Stimulated activated naive B cell treated with anti-CD40 and anti-IgM and Interleukin-4, amounts not matched to agents 10 μg/mL and 1 μg/mL and 100 μg/mL, for 72 hours (primary cell): ENCODE measurements around the gene YWHAG.
A peak's percentile ranks its signal among the peaks of the same experiment; 100 is the strongest.
"Not testable (repeated sequence)": the region's sequence is repeated elsewhere in the genome, so short reads cannot be mapped to it uniquely, and the experiment has no call there.

Source experiments
- ATAC-seq, 2 donors: fragments of 150-1000 bp; cut with Tn5 transposase; replicated peaks; 2 replicates each; pipeline ENCODE4 v1.10.0; 2021; ENCODE audit warnings: moderate library complexity in 1 of 2
- DNase-seq: peaks from one replicate; pipeline ENCODE4 v3.0.0; 2021
- H3K27ac Mint-ChIP-seq: one replicate; pipeline ENCODE4 v1.8.0; 2022; ENCODE audit warnings: mild to moderate bottlenecking, mixed read lengths
- H3K27me3 Mint-ChIP-seq, 2 donors: one replicate each; pipeline ENCODE4 v1.8.0; 2022; ENCODE audit warnings: mixed read lengths in 2 of 2
- H3K36me3 Mint-ChIP-seq, 2 donors: one replicate each; pipeline ENCODE4 v1.8.0; 2022; ENCODE audit warnings: mixed read lengths in 2 of 2, mild to moderate bottlenecking in 1 of 2
- H3K4me1 Mint-ChIP-seq, 2 donors: one replicate each; pipeline ENCODE4 v1.8.0; 2022; ENCODE audit warnings: mixed read lengths in 2 of 2, mild to moderate bottlenecking in 1 of 2
- H3K4me3 Mint-ChIP-seq, 2 donors: one replicate each; pipeline ENCODE4 v1.8.0; 2022; ENCODE audit warnings: mild to moderate bottlenecking in 2 of 2, mixed read lengths in 2 of 2, moderate library complexity in 1 of 2
- H3K9me3 Mint-ChIP-seq, 2 donors: one replicate each; pipeline ENCODE4 v1.8.0; 2022; ENCODE audit warnings: mixed read lengths in 2 of 2, mild to moderate bottlenecking in 1 of 2

The YWHAG gene

GRCh38 chr7:76330673-76331072, 28.1 kb downstream of the YWHAG start:
- ATAC-seq (no peak), DNase-seq (no peak)
- no peak overlapping the region for H3K4me3 Mint-ChIP-seq
- H3K9me3 Mint-ChIP-seq, result no peaks in the 10 kb centered on the region
- H3K4me1 Mint-ChIP-seq, result peaks cover 27 to 45% of the 10 kb centered on the region in 2 donors
- H3K36me3 Mint-ChIP-seq, result peaks cover 34 to 48% of the 10 kb centered on the region in 2 donors
- no peak overlapping the region for H3K27ac Mint-ChIP-seq
- H3K27me3 Mint-ChIP-seq, result no peaks in the 10 kb centered on the region

DNA sequence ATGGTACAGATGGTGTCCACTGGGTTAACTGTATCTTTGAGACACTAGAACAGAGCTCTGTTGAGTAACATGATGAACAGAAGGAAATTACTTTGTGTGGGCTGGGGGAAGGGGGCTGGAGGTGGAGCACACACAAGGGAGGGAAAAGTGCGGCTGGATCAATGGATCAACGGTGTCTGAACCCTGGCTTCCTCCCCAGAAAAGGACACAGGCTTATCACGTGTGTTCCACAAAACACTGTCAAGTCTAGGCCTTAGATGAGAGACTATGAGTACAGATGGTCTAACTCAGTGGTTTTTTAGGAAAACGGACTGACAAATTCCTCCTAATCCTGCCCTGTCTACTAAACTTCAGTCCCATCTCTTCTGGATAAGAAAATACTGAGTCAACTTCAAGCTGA, 28.5 kb downstream of the YWHAG start:
- no peak for ATAC-seq
- Mint-ChIP-seq H3K27ac (no peak overlapping the region), H3K4me1 (peaks cover 27 to 44% of the 10 kb centered on the region in 2 donors), H3K36me3 (peaks cover 34 to 48% of the 10 kb centered on the region in 2 donors), H3K4me3 (no peak overlapping the region), H3K27me3 (no peaks in the 10 kb centered on the region), H3K9me3 (no peaks in the 10 kb centered on the region)
- DNase-seq, result no peak

- Mint-ChIP-seq H3K27me3 (no peaks in the 10 kb centered on the region), H3K4me3 (no peak overlapping the region), H3K4me1 (peaks cover 27 to 44% of the 10 kb centered on the region in 2 donors), H3K9me3 (no peaks in the 10 kb centered on the region), H3K36me3 (peaks cover 34 to 51% of the 10 kb centered on the region in 2 donors), H3K27ac (peak overlapping the region; percentile 61)
- DNase-seq, result no peak
- ATAC-seq, result no peak
These were observed 29.3 kb downstream of the YWHAG start for GRCh38 chr7:76329479-76329878.

GRCh38 chr7:76328389-76328788, 30.4 kb downstream of the YWHAG start:
- Mint-ChIP-seq H3K9me3 (no peaks in the 10 kb centered on the region), H3K36me3 (peaks cover 31 to 49% of the 10 kb centered on the region in 2 donors), H3K4me3 (no peak overlapping the region), H3K27me3 (no peaks in the 10 kb centered on the region), H3K4me1 (peaks cover 23 to 39% of the 10 kb centered on the region in 2 donors), H3K27ac (peak overlapping the region; percentile 77)
- DNase-seq (no peak), ATAC-seq (no peak)

GRCh38 chr7:76327610-76328009, 31.2 kb downstream of the YWHAG start:
- Mint-ChIP-seq H3K27ac (peak overlapping the region; percentile 77), H3K27me3 (no peaks in the 10 kb centered on the region), H3K4me1 (peaks cover 21 to 31% of the 10 kb centered on the region in 2 donors), H3K4me3 (no peak overlapping the region), H3K9me3 (no peaks in the 10 kb centered on the region), H3K36me3 (peaks cover 30 to 51% of the 10 kb centered on the region in 2 donors)
- no peak for DNase-seq
- peak; percentile 42 to 75 for ATAC-seq

- Mint-ChIP-seq H3K27ac (peak overlapping the region; percentile 1), H3K4me1 (peaks cover 16 to 25% of the 10 kb centered on the region in 2 donors), H3K36me3 (peaks cover 33 to 49% of the 10 kb centered on the region in 2 donors), H3K9me3 (no peaks in the 10 kb centered on the region), H3K27me3 (no peaks in the 10 kb centered on the region), H3K4me3 (no peak overlapping the region)
- ATAC-seq, result no peak
- no peak for DNase-seq
These were observed 32.1 kb downstream of the YWHAG start for GRCh38 chr7:76326646-76327233.

GRCh38 chr7:76325811-76326210, 33.0 kb downstream of the YWHAG start:
- no peaks in the 10 kb centered on the region for H3K9me3 Mint-ChIP-seq
- H3K27ac Mint-ChIP-seq, result no peak overlapping the region
- DNase-seq (no peak), ATAC-seq (no peak)
- no peaks in the 10 kb centered on the region for H3K27me3 Mint-ChIP-seq
- peaks cover 16 to 25% of the 10 kb centered on the region in 2 donors for H3K4me1 Mint-ChIP-seq
- peaks cover 34 to 54% of the 10 kb centered on the region in 2 donors for H3K36me3 Mint-ChIP-seq
- H3K4me3 Mint-ChIP-seq, result no peak overlapping the region

DNA sequence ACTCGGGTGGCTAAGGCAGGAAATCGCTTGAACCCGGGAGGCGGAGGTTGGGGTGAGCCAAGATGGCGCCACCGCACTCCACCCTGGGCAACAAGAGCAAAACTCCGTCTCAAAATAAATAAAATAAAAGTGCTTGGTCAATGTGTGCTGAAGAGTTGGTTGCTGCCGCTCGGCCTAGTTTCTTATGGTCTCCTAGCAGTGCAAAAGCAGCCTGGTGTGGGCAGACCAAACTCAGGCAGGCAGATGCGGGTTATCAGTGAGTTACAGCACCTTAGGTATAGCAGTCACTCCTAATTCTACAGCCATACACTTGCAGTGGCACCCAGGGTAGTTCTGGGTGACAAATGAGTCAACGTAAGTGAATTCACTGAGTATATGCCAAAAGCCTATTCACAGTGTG, 33.7 kb downstream of the YWHAG start:
- no peak overlapping the region for H3K27ac Mint-ChIP-seq
- no peaks in the 10 kb centered on the region for H3K9me3 Mint-ChIP-seq
- ATAC-seq, result no peak
- H3K4me1 Mint-ChIP-seq, result peaks cover 14 to 25% of the 10 kb centered on the region in 2 donors
- no peaks in the 10 kb centered on the region for H3K27me3 Mint-ChIP-seq
- DNase-seq, result no peak
- H3K4me3 Mint-ChIP-seq, result no peak overlapping the region
- H3K36me3 Mint-ChIP-seq, result peaks cover 33 to 58% of the 10 kb centered on the region in 2 donors

GRCh38 chr7:76318488-76319353, 40.1 kb downstream of the YWHAG start:
- Mint-ChIP-seq H3K27ac (peak overlapping the region; percentile 98), H3K4me1 (peaks cover 23 to 44% of the 10 kb centered on the region in 2 donors), H3K27me3 (no peaks in the 10 kb centered on the region), H3K4me3 (peak overlapping the region; percentile 93 to 94), H3K36me3 (peaks cover 7 to 20% of the 10 kb centered on the region in 2 donors), H3K9me3 (no peaks in the 10 kb centered on the region)
- peak; percentile 70 for ATAC-seq
- peak; percentile 77 for DNase-seq

DNA sequence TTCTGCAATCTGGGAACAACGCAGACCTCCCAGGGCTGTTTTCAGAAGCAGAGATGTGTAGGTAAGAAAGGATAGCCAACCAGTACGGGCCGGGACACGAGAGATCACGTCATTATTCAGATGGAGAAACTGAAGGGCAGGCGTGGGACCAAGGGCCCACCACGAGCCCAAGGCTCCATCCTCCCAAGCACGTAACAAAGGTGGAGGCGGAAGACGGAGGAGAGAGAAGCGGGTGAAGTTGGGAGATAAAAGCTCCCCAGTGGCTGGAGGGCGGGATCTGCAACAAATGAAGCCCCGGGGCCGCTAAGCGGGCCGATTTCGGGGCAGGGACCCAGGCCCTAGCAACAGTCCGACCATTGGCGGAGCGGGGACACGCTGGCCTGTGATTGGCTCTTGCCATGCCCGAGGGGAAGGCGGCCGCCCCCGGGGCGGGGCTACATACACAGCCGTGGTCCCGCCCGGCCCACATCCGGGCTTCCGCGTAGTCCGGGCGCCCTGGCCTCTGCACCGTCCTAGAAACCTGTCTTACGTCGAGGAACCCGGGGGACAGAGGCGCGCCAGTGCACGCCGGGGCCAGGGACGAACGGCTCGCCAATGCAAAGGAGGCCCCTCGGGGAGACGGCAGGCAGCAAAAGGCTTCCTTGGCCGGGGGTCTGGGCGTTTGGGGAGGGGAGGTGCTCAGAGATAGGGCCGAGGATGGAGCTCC, 40.9 kb downstream of the YWHAG start:
- ATAC-seq, result peak; percentile 91 to 95
- Mint-ChIP-seq H3K27ac (peak overlapping the region; percentile 98), H3K4me3 (peak overlapping the region; percentile 93 to 94), H3K4me1 (peaks cover 23 to 44% of the 10 kb centered on the region in 2 donors), H3K27me3 (no peaks in the 10 kb centered on the region), H3K36me3 (peaks cover 7 to 18% of the 10 kb centered on the region in 2 donors), H3K9me3 (no peaks in the 10 kb centered on the region)
- peak; percentile 94 for DNase-seq

DNA sequence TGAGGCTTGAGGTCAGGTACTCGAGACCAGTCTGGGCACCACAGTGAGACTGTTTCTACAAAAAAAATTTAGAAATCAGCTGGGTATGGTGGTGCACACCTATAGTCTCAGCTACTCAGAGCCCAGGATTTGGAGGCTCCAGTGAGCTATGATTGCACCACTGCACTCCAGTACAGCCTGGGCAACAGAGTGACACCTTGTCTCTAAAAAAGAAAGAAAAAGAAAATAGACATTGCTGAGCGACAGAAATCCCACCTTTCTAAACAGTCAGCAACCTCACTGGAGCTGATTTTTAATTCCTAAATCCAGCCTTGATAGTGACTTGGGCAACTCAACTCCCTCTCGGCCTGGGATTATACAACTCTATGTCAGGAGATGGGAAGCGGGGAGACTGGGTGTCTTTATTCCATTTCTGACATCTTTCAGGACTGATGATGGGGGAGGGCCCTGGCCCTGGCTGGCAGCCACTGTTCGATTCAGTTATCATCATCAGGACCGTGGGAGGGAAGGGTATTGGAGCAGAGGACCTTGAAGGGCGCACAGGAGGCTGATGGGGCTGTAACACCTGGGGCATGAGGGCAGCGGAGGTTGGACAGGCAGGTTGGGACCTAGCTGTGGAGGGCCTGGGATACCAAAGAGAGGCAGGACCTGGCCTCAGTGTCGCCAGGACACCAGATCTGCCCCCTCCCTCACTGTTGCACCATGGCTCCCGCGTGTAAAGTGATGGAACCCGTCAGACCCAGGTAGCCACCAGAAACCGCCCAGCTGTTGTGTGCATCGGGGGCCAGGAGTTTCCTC, 41.6 kb downstream of the YWHAG start:
- Mint-ChIP-seq H3K36me3 (peaks cover 7 to 14% of the 10 kb centered on the region in 2 donors), H3K27me3 (no peaks in the 10 kb centered on the region), H3K4me1 (peaks cover 23 to 44% of the 10 kb centered on the region in 2 donors), H3K9me3 (no peaks in the 10 kb centered on the region), H3K27ac (peak overlapping the region; percentile 98), H3K4me3 (peak overlapping the region; percentile 93 to 94)
- DNase-seq (no peak), ATAC-seq (no peak)

DNA sequence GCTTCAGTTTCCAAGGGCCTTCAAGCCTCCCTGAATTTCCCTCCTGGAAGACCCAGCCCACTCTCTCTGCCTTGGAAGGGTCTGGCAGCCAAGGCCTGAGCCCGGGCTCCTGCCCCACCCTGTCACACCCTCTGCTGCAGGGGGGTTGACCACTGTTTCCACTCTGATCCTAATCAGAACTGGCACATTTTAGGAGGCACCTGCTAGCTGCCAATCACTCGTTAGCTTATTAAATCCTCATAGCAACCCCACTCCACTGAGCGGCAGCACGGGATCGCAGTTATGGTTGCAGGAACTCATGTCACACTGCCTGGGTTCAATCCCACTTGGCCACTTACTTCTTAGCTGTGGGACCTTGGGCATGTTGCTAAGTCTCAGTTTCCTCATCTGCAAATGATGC, 43.4 kb downstream of the YWHAG start:
- no peak overlapping the region for H3K4me3 Mint-ChIP-seq
- H3K9me3 Mint-ChIP-seq, result no peaks in the 10 kb centered on the region
- peaks cover 2 to 3% of the 10 kb centered on the region in 2 donors for H3K36me3 Mint-ChIP-seq
- no peak for ATAC-seq
- peaks cover 23 to 42% of the 10 kb centered on the region in 2 donors for H3K4me1 Mint-ChIP-seq
- H3K27ac Mint-ChIP-seq, result no peak overlapping the region
- DNase-seq, result no peak
- H3K27me3 Mint-ChIP-seq, result no peaks in the 10 kb centered on the region

DNA sequence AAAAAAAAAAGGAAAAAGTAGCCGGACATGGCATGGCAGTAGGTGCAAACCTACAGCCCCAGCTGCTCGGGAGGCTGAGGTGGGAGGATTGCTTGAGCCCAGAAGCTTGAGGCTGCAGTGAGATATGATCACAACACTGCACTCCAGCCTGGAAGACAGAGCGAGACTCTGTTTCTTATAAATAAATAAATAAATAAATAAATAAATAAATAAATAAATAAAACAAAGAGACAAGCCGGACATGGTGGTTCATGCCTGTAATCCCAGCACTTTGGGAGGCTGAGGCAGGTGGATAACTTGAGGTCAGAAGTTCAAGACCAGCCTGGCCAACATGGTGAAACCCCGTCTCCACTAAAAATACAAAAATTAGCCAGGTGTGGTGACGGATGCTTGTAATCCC, 44.1 kb downstream of the YWHAG start:
- DNase-seq, ATAC-seq, H3K9me3 Mint-ChIP-seq, H3K27me3 Mint-ChIP-seq, H3K27ac Mint-ChIP-seq, H3K4me3 Mint-ChIP-seq, H3K36me3 Mint-ChIP-seq: not testable (repeated sequence)
- H3K4me1 Mint-ChIP-seq, result peaks cover 21 to 36% of the 10 kb centered on the region in 2 donors
